GM21737 (cell line): Measurements from ENCODE around the gene KCNG1.
"Not testable (repeated sequence)": the region's sequence is repeated elsewhere in the genome, so short reads cannot be mapped to it uniquely, and the experiment has no call there.

Experiments used
- ATAC-seq: cut with Tn5 transposase; IDR thresholded peaks from one replicate; pipeline ENCODE4 v1.9.1; 2021; ENCODE audit warnings: mild to moderate bottlenecking, moderate library complexity; ENCODE audit not compliant: unreplicated experiment

KCNG1 gene

GRCh38 chr20:50992336-50992732 is 30.6 kb downstream of the KCNG1 start:
- ATAC-seq: no peak

GRCh38 chr20:50991076-50991475 is 31.8 kb downstream of the KCNG1 start:
- no peak for ATAC-seq

DNA sequence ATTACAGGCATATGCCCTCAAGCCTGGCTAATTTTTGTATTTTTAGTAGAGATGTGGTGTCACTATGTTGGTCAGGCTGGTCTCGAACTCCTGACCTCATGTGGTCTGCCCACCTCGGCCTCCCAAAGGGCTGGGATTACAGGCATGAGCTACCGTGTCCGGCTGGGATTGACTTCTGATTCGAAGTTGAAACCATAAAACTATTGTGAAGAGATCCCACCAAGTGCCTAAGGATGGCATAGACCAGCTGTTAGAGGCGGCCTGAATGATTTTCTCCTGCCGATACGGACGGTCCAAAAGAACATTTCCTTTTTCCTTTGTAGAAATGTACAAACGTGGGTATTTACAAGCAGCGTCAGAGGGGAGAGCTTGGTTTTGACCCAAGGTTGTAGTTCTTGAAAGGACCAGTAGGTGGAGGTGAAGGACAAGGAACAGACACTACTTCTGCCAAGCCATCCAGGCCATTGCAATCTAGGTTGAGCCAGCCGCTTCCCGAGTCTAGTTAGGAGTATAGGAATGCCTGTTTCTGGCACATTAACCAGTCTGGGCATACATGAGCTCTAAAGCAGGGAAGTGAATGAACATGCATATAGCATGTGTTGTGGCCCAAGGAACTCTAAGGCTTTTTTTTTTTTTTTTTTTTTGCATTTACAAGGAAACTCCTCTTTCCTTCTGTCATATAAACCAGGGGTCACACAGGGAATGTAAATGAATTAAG is 35.3 kb downstream of the KCNG1 start:
- no peak for ATAC-seq

DNA sequence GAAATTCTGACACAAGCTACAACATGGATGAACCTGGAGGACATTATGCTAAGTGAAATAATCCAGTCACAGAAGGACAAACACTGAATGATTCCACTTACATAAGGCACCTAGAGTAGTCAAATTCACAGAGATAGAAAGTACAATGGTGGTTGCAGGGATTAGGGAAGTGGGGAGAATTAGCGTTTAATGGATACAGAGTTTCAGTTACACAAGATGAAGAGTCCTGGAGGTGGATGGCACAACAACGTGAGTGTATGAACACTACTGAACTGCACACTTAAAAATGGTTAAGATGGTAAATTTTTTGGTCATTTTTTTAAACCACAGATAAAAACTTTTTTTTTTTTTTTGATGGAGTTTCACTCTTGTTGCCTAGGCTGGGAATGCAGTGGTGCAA is 39.6 kb downstream of the KCNG1 start:
- no peak for ATAC-seq

GRCh38 chr20:50982363-50982762 is 40.5 kb downstream of the KCNG1 start:
- ATAC-seq: no peak

GRCh38 chr20:50981714-50982048 is 41.2 kb downstream of the KCNG1 start:
- no peak for ATAC-seq

- ATAC-seq: no peak
These were observed 41.8 kb downstream of the KCNG1 start for GRCh38 chr20:50980851-50981713.

DNA sequence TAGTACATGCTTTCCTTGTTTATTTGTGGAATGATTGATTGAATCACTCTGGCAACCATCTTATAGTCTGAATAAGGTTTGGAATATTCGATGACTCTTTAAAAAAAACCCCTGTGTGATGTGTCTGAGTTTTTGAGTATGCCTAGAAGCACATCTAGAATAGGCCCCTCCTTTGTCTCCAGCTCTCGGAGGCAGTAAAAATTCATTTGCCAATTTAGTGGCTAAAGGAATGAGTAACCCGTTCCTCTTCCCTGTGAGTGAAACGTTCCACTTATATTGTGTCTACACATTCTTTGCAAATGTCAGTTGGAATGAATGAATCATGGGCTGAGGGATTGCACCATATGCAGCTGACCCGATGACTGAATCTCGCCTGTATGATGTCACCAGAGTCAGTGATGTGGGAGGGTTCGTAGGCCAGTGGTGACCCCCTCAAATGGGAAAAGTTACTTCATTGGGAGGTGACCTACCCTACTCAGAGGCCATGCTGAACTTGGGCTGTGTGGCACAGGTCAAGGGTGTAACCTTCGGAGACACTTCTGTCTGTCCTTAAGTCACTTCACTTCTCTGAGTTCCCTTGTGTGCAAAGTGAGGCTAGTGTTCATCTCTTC is 42.7 kb downstream of the KCNG1 start:
- no peak for ATAC-seq

- ATAC-seq: not testable (repeated sequence)
These were observed 44.4 kb downstream of the KCNG1 start for GRCh38 chr20:50978533-50978932.

- ATAC-seq: no peak
These were observed 45.6 kb downstream of the KCNG1 start for GRCh38 chr20:50977066-50978021.

DNA sequence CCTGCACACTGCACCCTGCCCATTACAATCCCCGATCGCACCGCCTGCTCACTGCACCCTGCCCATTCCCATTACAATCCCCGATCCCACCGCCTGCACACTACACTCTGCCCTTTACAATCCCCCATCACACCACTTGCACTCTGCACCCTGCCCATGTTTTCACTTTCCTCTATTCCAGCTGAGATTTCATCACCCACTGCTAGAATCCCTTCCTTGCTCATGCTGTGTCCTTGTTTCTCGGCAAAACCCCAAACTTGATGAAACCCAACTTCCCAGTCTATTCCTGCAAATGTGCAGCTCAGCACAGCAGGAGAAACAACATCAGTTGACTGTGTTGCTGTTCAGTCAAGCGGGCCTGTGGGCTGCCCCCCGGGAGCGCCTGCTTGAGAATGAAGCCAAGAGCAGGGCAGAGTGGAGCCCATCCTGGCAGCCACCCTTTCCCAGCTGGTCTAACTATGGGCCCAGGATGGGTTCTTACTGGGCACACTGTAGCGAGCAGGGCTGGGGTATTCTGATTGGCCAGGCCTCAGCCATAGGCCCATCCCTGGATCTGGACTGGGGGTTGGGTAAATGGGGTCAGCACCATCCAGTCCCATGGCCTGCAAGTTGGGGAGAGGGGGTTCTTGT is 47.1 kb downstream of the KCNG1 start:
- ATAC-seq: no peak

- ATAC-seq: no peak
These were observed 53.0 kb downstream of the KCNG1 start for GRCh38 chr20:50969912-50970311.

GRCh38 chr20:50969435-50969834 is 53.5 kb downstream of the KCNG1 start:
- no peak for ATAC-seq

GRCh38 chr20:50968289-50968688 is 54.6 kb downstream of the KCNG1 start:
- ATAC-seq: no peak

GRCh38 chr20:50967586-50967985 is 55.3 kb downstream of the KCNG1 start:
- no peak for ATAC-seq

DNA sequence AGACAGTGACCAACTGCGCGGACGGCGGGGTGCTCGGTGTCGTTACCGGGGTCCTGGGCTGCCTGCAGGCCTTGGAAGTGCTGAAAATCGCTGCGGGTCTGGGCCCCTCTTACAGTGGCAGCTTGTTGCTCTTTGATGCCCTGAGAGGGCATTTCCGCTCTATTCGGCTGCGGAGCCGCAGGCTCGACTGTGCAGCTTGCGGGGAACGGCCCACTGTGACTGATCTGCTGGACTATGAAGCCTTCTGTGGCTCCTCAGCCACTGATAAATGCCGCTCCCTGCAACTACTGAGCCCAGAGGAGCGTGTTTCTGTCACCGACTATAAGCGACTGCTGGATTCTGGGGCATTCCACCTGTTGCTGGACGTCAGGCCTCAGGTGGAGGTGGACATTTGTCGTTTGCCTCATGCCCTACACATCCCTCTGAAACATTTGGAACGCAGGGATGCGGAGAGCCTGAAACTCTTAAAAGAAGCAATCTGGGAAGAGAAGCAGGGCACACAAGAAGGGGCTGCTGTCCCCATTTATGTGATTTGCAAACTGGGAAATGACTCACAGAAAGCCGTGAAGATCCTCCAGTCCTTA is 63.3 kb downstream of the KCNG1 start:
- ATAC-seq: no peak

- peak; percentile 81 for ATAC-seq
These were observed 64.0 kb downstream of the KCNG1 start, which contains the start of gene MOCS3 for GRCh38 chr20:50958615-50959542. Gene MOCS3 (plus strand): TSS chr20:50958818. CDS start chr20:50958843, 25 bp downstream.

DNA sequence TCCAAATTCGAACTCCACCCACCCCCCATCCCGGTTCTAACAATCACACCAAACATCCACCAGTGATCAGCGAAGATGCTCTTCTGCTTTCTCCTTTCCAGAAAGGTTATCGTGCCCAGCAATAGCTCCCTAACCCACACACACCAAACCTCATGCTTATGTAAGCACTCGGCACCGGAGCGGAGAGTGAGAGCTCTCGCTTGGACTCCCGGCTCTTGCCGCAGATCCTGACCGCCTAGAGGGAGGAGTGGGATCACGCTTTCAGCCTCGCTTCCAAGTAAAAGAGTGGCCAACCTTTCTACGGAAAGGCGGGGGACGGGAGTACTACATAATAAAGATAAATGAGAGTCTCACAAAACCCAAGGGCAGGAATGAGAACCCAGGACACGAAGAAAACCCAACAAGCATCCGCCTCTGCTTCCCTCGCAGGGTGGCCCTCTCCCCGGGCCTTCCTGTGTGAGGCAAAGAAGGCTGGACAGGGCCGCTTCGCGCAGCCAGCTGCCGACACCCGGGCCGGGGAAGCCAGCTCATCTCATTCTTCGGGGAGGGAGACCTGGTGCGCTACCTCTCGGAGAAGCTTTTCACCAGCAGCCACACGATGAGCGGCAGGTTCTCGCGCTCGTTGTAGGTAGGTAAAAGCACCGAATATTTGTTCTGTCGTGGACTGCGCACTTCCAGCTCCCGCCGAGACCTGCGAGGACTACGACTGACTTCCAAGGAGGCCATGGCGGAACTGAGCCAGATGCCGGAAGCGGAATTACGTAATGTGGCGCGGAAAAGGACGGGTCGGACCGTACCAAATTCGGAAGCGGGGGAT is 64.9 kb downstream of the KCNG1 start, which contains the start of gene DPM1:
Gene DPM1, minus strand, starts transcription at position 735 of the 817 bp plus-strand sequence. Its CDS starts 9 bp downstream, at position 726.
- ATAC-seq: peak; percentile 70
